CD4-positive, alpha-beta T cell treated with Interferon gamma for 1 hour (primary cell): Measurements from ENCODE around the gene TP63.
"Not testable (repeated sequence)": the region's sequence is repeated elsewhere in the genome, so short reads cannot be mapped to it uniquely, and the experiment has no call there.

Experiments
- DNase-seq: peaks from one replicate; pipeline ENCODE4 v3.0.0-alpha.2; 2020

TP63 gene

DNA sequence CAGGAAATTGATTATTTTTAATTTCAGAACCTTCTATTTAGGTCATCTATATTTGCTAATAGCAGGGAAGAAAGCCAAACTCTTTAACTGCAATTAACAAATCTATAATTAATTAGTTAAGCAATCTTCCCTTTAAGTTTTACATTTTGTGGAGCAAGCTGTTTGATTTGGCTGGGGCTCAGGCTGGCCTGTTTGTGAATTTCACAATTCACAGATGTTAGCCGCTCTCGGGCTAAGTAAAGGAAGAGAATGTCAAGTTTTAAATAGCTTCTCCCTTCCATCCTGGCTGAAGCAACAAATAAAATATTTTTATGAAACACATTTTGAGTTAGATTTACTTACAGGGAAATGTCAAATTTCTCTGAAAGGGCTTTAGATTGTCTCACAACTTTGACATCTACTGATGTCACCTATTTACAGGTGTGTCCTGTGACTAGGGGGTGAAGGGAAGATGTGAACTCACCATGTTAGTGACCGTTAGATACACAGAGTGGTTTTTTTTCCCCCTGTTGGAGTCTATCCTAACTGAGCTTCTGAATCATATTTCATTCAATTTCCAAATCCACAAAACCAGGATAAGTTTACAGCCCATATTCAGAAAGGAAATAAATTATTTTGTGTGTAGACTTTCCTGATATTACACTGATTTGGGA is 1.3 kb upstream of the TP63 start:
- DNase-seq = no peak

DNA sequence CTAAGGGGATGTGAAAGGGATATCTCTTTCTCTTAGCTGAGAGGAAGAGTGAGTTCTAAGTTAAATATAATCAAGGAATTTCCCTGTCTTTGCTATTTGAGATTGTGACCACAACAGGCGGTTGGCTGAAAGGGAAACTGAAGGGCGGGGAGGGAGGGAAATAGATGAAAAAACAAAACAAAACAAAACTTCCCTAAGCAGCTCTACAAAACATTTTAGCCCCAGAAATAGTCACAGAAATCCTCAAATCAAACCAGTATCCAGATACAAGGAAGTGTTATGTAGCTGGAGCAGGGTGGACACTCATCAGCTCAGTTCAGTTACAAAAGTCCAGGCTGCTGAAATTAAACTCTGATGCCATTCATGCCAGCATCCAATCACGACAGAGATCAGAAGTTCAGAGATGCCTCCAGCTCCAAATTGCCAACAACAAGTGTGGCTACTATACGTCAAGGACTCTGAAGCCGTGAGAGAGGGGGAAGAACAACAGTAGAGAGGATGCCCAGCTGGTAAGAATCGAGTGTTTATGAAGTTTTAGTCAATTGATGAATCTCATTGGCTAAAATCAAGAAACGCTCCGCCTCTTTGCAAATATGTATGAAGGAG is 319 bp upstream of the TP63 start:
- DNase-seq = no peak

DNA sequence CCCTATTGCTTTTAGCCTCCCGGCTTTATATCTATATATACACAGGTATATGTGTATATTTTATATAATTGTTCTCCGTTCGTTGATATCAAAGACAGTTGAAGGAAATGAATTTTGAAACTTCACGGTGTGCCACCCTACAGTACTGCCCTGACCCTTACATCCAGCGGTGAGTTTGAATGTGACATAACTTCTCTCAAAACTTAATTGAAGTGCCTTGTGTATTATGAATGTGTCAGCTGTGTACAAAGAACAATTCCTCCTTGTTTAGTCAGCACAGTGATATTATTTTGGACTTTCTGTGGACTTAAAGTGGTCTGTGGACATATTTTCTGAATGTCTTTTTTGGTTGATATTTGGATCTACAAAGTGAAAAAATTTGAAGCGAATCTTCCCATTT is 220 bp downstream of the TP63 start:
- no peak for DNase-seq

DNA sequence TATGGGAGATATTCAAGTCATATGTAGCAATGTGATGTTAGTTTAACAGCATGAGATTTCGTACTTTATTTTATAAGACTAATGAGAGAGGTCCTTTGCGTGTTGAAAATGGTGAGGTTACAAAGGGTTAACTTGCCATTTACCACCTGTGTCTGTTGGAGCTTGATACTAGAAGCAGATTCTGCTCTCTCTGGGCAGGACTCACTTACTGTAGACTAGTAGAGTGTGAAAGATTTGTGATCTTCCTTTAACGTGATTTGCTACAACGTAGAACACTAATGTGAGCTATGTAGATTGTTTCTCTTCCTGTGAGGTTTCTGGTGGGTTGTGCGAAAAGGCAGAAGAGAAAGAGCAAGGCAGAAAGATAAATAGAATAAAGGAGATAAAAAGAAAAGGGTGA is 1.1 kb downstream of the TP63 start:
- DNase-seq = no peak

DNA sequence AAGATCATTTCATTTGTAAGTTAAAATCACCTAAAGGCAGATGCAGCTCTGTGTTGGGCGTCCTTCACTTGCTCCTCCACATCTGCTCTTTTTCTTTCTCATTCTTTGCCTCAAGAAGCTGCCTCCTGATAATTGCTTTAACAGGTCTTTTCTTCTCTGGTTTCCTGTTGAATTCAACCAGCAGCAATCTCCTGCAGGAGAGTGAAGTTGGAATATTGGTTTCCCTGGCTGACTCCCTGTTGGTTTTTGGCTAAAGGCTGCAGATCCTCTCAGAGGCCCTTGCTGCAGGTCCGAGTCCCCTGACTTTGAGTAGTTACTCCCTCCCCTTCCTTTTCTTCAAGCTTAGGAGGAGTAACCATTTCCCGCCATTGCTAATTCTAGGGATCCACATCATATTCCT is 4.2 kb downstream of the TP63 start:
- no peak for DNase-seq

DNA sequence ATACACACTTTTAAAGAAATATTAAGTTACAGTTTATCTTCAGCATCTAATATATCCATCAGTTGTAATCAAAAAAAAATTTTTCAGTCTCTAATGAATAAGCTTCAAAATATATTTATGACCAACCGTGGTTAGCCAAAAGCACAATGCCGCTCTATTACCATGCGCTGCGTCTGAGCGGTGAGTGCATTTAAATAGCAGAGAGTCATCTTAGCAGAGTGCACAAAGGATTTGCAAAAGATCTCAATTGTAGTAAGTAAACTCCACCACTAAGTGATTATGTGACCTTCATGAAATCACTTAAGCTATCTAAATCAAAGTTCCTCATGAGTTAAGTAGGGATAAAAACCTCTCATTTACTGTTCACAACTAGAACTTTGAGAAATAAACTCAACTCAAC is 4.9 kb downstream of the TP63 start:
- DNase-seq = no peak

DNA sequence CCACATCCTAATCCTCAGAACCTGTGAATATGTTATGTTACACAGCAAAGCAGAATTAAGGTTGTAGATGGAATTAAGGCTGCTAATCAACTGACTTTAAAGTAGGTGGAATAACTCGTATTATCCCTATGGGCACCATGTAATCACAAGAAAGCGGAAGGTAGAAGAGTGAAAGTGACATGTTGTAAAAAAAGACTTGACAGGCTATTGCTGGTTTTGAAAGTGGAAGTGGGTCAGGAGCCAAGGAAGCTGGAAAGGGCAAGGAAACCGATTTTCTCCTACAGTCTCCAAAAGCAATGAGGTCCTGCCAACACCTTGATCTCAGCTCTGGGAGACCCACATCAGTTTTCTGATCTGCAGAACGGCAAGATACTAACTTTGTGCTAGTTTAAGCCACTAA is 6.6 kb downstream of the TP63 start:
- no peak for DNase-seq

DNA sequence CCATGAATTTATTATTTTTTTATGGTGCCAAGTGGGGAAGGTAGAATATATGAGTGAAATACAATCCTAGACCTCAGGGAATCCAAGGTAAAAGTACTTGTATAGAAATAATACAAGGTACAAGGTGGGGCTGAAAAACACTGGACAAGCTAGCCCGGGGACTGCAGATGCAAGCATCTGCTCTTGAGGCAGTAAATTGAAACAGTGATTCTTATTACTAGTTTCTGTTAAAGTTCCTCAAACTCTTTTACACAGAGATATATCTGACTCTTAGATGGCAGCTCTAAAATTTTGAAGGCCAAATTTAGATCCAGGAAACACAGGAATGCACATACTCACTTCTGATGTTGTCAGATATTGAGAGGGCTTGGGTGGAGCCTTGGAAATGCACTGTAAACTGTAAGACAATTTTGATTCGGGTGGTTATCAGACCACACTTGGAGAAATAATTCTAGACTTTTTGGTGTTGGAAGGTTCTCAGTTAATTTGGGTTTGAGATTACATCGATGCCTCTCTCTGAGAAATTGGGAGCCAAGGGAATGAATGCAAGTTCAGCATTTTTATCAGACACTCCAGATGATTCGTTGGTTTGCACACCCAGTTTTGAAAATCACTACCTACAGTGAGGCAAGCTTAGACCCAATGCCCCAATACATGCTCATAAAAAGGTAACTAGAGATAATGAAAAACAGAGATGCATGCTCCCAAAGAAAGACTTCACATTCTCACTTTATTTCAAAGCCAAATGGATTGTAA is 7.3 kb downstream of the TP63 start:
- DNase-seq = no peak

DNA sequence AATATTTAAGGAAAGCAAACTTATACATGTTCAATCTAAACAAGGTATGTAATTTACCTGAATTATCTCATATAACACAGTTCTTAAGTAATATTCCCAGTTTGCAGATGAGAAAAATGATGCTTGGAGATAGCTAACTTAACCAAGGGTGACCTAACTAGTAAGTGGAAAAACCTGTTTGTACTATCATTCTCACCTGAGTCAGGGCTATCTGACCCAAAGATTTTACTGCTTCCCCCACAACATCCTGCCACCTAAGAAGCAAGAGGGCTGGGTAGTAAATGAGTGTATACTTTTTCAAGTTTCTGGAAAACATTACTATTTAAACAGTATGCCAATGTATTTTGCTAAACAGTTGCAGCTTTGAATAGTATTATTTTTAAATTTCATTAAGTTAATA is 10.6 kb downstream of the TP63 start:
- DNase-seq = no peak

DNA sequence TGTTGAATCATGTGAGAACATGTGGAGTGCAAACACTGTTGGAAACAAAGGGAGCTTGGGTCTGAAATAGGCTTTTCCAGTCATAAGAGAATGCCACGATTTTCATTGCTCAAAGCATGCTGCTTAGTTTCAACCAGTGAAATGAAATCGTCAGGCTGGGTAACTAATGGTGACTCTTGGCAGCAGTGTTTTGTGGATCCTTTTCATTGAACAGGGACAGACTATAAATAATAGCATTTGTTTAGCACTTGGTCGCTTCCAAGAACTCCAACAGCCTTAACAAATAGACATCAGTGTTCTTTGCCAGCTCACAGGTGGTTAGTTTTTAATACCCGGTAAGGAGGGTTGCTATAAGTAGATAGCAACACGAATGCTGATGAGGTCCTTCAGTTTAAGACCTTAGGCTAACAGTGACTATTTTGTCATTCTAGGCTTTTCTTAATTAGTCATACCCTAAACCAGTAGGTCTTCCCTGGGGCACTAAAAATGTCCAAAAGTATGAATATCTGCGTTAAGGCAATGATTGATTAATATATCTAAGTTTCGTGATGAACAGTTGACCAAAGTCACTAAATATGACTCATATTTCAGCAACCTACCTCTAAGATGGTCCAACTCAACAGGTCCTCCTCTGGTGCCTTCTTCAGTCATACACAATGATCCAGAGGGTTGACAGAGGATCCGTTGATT is 15.8 kb downstream of the TP63 start:
- no peak for DNase-seq

DNA sequence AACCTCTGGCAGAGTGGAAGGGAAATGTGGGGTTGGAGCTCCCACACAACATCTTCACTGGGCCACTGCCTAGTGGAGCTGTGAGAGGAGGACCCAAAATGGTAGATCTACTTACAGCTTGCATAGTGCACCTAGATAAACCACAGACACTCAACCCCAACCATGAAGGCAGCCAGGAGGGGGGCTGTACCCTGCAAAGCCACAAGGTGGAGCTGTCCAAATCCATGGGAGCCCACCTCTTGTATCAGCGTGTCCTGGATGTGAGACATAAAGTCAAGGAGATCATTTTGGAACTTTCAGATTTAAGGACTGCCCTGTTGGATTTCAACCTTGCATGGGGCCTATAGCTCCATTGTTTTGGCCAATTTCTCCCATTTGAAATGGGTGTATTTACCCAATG is 20.9 kb downstream of the TP63 start:
- no peak for DNase-seq

DNA sequence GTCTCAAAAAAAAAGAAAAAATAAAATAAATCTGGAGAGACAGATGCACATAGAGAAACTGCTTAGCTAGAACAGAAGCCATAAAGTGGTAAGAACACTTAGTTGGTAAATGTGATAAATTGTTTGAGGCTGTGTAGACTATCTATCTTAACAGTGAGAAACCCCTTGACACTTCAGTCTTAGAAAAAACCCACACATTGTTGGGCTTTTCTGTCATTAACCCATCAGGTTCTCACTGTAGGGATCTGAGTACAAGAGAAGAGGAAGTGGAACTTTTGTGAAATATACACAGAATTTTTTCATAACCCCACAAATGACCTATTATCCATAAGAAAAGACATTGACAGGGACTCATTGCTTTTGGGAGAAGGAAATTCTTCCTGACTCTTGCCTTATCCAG is 24.4 kb downstream of the TP63 start:
- DNase-seq = no peak

DNA sequence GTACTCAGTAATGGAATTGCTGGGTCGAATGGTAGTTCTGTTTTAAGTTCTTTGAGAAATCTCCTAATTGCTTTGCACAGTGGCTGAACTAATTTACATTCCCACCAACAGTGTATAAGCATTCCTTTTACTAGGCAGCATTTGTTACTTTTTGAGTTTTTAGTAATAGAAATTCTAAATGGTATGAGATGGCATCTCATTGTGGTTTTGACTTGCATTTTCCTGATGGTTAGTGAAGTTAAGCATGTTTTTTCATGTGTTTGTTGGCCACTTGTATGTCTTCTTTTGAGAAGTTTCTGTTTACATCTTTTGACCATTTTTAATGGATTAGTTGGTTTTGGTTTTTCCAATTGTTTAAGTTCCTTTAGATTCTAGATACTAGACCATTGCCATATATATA is 28.4 kb downstream of the TP63 start:
- DNase-seq = no peak

DNA sequence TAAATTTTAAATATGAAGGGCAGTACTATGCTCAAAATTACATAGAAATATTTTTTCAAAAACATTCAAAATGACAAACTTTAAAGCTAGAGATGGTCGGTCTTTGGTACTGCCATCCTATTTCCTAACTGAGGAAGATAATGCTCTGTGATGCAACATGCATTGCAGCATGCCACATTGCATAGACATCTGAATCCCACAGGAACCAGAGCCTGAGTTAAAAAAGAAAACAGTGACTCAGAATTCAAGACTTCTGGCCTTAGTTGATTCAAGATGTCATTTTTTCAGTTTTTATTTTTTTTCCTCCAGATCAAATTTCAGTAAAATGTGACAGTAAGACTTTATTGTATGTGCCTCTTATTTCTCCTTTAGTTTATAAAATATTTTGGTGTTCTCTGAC is 33.1 kb downstream of the TP63 start:
- DNase-seq = no peak

DNA sequence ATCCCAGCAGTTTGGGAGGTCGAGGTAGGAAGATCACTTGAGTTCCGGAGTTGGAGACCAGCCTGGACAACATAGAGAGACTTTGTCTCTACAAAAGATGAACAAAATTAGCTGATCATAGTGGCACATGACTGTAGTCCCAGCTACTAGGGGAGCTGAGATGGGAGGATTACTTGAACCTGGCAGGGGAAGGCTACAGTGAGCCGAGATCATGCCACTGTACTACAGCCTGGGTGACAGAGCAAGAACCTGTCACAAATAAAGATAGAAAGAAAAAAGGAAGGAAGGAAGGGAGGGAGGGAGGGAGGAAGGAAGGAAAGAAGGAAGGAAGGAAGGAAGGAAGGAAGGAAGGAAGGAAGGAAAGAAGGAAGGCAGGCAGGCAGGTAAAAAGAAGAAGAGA is 41.2 kb downstream of the TP63 start:
- not testable (repeated sequence) for DNase-seq

DNA sequence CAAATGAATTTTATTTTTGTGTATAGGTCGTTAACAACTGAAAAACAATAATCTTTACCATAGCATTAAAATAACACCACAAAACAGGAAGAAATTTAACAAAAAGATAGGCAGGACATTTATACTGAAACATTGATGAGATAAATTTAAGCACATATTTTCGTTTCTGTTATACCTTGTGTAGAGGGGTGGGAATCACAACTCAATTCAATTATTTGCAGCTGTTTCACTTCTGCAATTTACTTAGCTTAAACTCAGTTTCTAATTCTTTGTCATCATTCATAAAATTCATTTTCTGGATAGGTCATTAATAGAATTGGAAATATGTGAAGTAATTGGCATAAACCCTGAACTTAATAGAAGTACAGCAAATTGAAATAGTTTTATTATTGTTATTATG is 42.3 kb downstream of the TP63 start:
- no peak for DNase-seq

DNA sequence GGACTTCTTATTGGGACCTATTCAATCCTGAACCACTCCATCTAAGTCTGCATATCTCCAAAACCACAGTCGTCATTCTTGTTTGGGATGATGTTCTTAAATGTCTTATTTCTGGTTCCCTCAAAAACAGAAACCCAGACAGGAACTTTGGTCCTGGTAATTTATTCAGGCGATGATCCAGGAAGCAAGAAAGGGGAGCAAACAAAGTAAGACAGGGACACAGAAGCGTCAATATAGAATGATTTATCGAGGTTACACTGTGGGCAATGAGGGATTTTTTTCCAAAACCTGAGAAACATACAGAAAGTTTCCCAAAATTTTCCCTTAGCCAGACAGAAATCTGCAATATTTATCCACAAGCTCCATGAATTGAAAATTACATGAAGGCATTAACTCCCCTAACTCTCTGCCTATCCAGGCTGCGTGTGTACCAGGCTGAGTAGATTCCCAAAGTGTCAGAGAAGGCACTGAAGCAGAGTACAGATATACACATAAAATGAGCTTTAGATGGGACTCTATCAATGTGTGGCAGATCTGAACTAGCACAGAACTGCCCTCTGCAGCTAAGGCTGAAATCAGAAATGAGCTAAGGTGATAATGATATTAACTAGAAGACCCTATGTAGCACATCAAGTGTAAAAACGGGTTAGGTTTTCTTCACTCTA is 43.2 kb downstream of the TP63 start:
- DNase-seq = no peak

DNA sequence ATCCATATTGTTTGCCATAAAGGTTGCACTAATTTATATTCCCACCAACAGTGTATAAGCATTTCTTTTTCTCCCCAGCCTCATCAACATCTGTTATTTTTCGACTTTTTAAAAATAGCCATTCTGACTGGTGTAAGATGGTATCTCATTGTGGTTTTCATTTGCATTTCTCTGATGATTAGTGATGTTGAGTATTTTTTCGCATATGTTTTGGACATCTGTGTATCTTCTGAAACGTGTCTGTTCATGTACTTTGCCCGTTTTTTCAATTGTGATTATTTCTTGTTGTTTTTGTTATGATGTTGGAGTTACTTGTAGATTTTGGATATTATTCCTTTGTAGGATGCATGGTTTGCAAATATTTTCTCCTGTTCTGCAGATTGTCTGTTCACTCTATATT is 46.5 kb downstream of the TP63 start:
- DNase-seq = no peak

DNA sequence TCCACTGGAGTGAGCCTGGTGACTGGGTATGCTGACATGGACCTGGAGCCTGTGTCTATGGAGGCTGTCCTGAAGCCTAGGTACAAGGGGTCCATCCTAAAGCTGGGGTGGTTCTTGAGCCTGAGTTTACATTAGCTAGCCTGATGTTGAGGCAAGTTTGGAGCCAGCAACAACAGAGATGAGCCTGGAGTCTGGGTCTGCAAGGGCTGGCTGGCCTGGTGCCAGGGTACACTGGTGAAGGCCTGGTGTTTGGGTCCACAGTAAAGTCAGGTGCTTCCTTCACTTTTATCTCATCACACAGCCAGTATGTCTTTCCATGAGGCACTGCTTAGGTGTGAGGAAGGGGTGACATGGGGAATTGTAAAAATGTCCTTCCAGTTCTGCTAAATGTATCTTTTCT is 49.5 kb downstream of the TP63 start:
- no peak for DNase-seq

DNA sequence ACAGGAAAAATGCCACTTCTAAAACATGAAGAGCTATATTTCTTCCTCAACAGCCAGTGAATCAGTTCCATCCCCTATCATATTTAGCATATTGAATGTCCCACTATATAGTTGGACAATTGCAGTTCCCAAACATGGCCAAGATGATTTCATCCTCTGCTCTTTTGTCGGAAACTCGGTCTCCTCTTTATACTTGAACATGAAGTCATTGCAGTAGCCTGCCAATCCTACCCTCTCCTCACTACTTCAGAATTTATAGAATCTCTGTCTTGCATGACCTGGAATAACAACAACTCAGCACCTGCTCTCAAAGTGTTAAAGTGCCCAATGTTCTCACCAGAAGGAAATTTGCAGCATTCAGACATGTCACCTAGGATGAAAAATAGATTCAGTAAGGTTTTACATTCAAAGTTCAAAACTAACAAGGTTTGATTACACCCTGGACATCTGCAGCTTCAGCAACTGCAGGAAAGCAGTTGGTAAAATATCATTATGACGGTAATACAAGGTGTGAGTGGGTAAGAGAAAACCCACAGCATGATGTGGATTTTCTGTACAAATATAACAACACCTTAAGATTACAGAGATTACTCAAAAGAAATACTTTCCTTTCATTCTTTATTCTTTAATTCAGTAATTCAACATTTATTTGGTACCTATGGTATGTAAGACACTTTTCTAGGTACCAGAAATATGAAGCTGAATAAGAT is 52.5 kb downstream of the TP63 start:
- no peak for DNase-seq

DNA sequence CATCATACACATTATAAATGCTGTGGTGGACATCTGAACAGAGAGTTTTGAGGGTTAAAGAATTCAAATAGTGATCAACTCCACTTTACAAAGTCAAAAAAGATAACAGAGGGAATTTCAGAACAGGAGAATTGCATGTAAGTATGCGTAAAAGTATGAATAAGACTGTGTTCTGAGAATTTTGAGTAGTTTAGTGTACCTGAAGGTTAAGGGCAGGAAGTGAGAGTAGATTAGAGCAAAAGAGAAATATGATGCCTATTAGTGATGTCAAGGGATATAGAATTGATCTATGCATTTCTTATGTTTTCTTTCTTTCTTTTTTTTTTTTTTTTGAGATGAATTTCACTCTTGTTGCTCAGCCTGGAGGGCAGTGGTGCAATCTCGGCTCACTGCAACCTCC is 53.1 kb downstream of the TP63 start:
- no peak for DNase-seq

DNA sequence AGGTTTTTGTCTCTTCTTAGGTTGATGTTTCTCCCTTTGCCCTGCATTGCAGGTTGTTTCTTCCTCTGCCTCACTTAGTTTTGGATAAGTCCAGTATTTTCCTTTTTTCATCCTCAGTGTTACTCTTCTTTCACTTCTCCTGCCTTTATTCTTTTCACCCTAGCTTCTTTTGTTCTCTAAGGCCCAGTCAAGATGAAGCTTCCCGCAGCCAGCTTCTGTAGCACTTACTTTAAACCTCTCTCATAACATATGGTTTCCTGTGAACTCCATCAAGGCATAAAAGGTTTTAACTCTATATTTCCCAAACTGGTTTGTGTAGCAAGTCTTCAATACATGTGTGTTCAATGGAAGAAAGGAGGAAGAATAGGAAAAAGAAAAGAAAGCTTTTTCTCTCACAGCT is 54.1 kb downstream of the TP63 start:
- no peak for DNase-seq

DNA sequence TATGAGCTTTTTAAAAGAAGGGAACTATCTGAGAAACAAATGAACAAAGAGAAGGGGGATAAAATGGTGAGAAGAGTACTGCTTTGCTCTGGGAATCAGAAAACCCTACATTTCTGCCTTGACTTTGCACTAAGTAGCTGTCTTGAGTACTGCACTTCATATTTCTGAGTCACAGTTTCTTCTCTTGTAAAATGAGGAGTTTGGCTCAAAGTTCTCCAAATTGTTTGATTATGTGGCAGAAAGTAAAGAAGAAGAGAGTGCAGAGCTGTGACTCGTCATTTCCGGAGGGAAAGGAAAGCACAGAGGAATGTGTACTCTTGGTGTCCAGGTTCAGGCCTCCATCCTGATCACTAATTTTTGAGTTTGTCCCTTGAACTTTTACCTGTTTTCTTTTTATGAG is 54.7 kb downstream of the TP63 start:
- DNase-seq = no peak
